ENCODE data around the gene PCGF2. TPM values are rescaled to one million over a fixed set of nuclear protein-coding genes. Genes with fewer than 3 reads are reported as not detected.

The PCGF2 gene
- 12.2 and 12.6 TPM in 2 replicates for total RNA-seq (2013; cell fraction: nucleolus; rRNA removed)
- total RNA-seq (2014; rRNA removed) (3.7 and 4.5 TPM in 2 replicates), total RNA-seq (2014; rRNA removed; fragmentation: Illumina TruSeq; extraction: Trizol) (2.7 and 3.1 TPM in 2 replicates), total RNA-seq (2021) (35.6 and 40.4 TPM in 2 replicates), polyA plus RNA-seq (2011; rRNA removed) (7.9 and 15.1 TPM in 2 replicates), polyA plus RNA-seq (2014; fragmentation: Illumina TruSeq; extraction: Trizol) (6.4 and 10.1 TPM in 2 replicates), polyA plus RNA-seq (2014; fragmentation: Nextera tagmentation; extraction: Ambion mirVana) (1 to 10 TPM; 3.1 to 9.8 TPM), polyA plus RNA-seq (2014; rRNA removed) (14.2 and 15.5 TPM in 2 replicates), polyA plus RNA-seq (2016; fragmentation: Nextera tagmentation; extraction: Ambion mirVana) (1 to 10 TPM; 3.0 to 4.1 TPM), polyA minus RNA-seq (2011; rRNA and poly(A)+ RNA removed) (9.5 and 13.7 TPM in 2 replicates), Bru-seq, nascent RNA (percentile 74 among the genes with signal in this experiment), BruChase-seq, experiment 1, labeled RNA remaining after a 6-hour chase (percentile 89 among the genes with signal in this experiment), BruChase-seq, experiment 2, labeled RNA remaining after a 2-hour chase (percentile 82 among the genes with signal in this experiment)
- 4.3 TPM for polyA plus RNA-seq (2011; ENCODE audit: low read depth)
- 19.1 and 22.0 TPM in 2 replicates for polyA plus RNA-seq (2011; cell fraction: cytosol; rRNA removed)
- 63.1 and 79.6 TPM in 2 replicates for polyA plus RNA-seq (2011; cell fraction: nucleus; rRNA removed)
- polyA plus RNA-seq (2012), result 12.7 TPM in 2 replicates
- 16.6 and 20.1 TPM in 2 replicates for polyA minus RNA-seq (2011; cell fraction: cytosol; rRNA and poly(A)+ RNA removed)
- polyA minus RNA-seq (2011; cell fraction: nucleus; rRNA and poly(A)+ RNA removed), result 6.2 and 14.6 TPM in 2 replicates
- long read RNA-seq, experiment 1, partial matches to known transcripts, result 1 of 5 reads
- long read RNA-seq, experiment 1, other reads (novel, unspliced or antisense), result 4 of 5 reads
- long read RNA-seq, experiment 2, partial matches to known transcripts, result 0 of 3 reads
- long read RNA-seq, experiment 2, other reads (novel, unspliced or antisense), result 3 of 3 reads

GRCh38 chr17:38748149-38748891 lies at the start of gene PCGF2:
PCGF2 (minus strand) TSS chr17:38748336; CDS start chr17:38740402, 7,934 bp downstream.
- peak within 1 kb of the TSS; percentile 96 for H3K4me2 ChIP-seq (ENCODE audit: control insufficient read depth, insufficient read depth)
- no peaks in the 10 kb centered on the region; a peak in 1 of 4 replicates for H3K27me3 ChIP-seq (replicated peaks in 1 of 2; ENCODE audit: control insufficient read depth in 2 of 2, insufficient read depth in 2 of 2, low read length in 1 of 2)
- POLR2A ChIA-PET, result no interaction called here
- H3K9me3 ChIP-seq (replicated peaks; ENCODE audit: control insufficient read depth, insufficient read depth, low read length), result no peaks in the 10 kb centered on the region
- CTCF ChIA-PET, result interaction anchor here (0.7 to 2.3 kb wide), 2 partner anchors 13 to 17 kb away, joined by 5 to 11 read pairs; partner anchors contain the start of gene CISD3
- 22% methylated on average over 30 of the region's 47 CpGs for WGBS (ENCODE audit: insufficient coverage, insufficient replicate concordance, low lambda C conversion rate, missing lambda C conversion rate)
- TF ChIP-seq GATAD2B (conservative IDR thresholded peaks at IDR 0.05; ENCODE audit: low read depth) (0 out of 2 replicates have a peak, but pooled peaks have one; percentile 17), NBN (IDR thresholded peaks at IDR 0.05) (peak; percentile 16; the same call in 1 of the 2 replicates), EED (IDR thresholded peaks at IDR 0.05; ENCODE audit: low read depth) (peak; percentile 32; the same call in 1 of the 2 replicates), IKZF1 (conservative IDR thresholded peaks at IDR 0.05) (peak; percentile 71), MTA3 (IDR thresholded peaks at IDR 0.05; ENCODE audit: borderline replicate concordance, low read length) (no peak), ATF3 (IDR thresholded peaks at IDR 0.05; ENCODE audit: borderline replicate concordance, extremely low read depth, low read depth, low read length) (peak; percentile 37; the same call in 1 of the 2 replicates), IKZF2 (IDR thresholded peaks at IDR 0.05) (peak; percentile 43 to 52; a peak in 3 of 4 replicates), RAD51 (IDR thresholded peaks at IDR 0.05) (peak; percentile 89), HDGF (IDR thresholded peaks at IDR 0.05) (no peak), YBX1 (IDR thresholded peaks at IDR 0.05) (no peak), NR2F1 (conservative IDR thresholded peaks at IDR 0.05) (no peak), BHLHE40 (IDR thresholded peaks at IDR 0.05; ENCODE audit: borderline replicate concordance in 1 of 2, low read depth in 2 of 2, low read length in 1 of 2) (peak in 1 of 2 experiments; percentile 61; a peak in 2 of 4 replicates), GABPA (IDR thresholded peaks at IDR 0.05; ENCODE audit: low read depth) (no peak)
- TF ChIP-seq, protein P1, sequence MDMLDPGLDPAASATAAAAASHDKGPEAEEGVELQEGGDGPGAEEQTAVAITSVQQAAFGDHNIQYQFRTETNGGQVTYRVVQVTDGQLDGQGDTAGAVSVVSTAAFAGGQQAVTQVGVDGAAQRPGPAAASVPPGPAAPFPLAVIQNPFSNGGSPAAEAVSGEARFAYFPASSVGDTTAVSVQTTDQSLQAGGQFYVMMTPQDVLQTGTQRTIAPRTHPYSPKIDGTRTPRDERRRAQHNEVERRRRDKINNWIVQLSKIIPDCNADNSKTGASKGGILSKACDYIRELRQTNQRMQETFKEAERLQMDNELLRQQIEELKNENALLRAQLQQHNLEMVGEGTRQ (IDR thresholded peaks at IDR 0.05; ENCODE audit: borderline replicate concordance, low read depth, low read length), result peak; percentile 62
- TF ChIP-seq, protein P2, sequence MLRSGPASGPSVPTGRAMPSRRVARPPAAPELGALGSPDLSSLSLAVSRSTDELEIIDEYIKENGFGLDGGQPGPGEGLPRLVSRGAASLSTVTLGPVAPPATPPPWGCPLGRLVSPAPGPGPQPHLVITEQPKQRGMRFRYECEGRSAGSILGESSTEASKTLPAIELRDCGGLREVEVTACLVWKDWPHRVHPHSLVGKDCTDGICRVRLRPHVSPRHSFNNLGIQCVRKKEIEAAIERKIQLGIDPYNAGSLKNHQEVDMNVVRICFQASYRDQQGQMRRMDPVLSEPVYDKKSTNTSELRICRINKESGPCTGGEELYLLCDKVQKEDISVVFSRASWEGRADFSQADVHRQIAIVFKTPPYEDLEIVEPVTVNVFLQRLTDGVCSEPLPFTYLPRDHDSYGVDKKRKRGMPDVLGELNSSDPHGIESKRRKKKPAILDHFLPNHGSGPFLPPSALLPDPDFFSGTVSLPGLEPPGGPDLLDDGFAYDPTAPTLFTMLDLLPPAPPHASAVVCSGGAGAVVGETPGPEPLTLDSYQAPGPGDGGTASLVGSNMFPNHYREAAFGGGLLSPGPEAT (IDR thresholded peaks at IDR 0.05; ENCODE audit: low read depth), result 0 out of 2 replicates have a peak, but pooled peaks have one; percentile 16
- TF ChIP-seq, protein P3, sequence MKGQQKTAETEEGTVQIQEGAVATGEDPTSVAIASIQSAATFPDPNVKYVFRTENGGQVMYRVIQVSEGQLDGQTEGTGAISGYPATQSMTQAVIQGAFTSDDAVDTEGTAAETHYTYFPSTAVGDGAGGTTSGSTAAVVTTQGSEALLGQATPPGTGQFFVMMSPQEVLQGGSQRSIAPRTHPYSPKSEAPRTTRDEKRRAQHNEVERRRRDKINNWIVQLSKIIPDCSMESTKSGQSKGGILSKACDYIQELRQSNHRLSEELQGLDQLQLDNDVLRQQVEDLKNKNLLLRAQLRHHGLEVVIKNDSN (IDR thresholded peaks at IDR 0.05; ENCODE audit: borderline replicate concordance, extremely low read length, insufficient read depth, low read depth, low read length), result peak; percentile 85
- H3K79me2 ChIP-seq (ENCODE audit: control insufficient read depth, insufficient read depth, low read length), result peaks cover 45% of the 10 kb centered on the region
- RAD21 ChIA-PET (ENCODE audit: unreplicated experiment), result no interaction called here
- intact Hi-C loops (cut with micrococcal nuclease; ENCODE audit: unreplicated experiment), result no loop called here
- peaks cover 35% of the 10 kb centered on the region for H3K4me1 ChIP-seq (ENCODE audit: control insufficient read depth, insufficient read depth, low read length)
- peak within 1 kb of the TSS; percentile 76 for H3K27ac ChIP-seq (ENCODE audit: control insufficient read depth, insufficient read depth)
- no peaks in the 10 kb centered on the region for H3K36me3 ChIP-seq (ENCODE audit: control insufficient read depth in 2 of 2, insufficient read depth in 2 of 2, low read length in 1 of 2)
- in situ Hi-C loops (cut with MboI), result no loop called here
- FAIRE-seq (no peak), DNase-seq (ENCODE audit: low read depth, low spot score) (no peak), ATAC-seq (no peak)
- H3K4me3 ChIP-seq, result peak within 1 kb of the TSS; percentile 95
- H2AFZ ChIP-seq (ENCODE audit: control insufficient read depth, low read depth, low read length), result peak within 1 kb of the TSS; percentile 55
- BruUV-seq (replicated peaks), result no TSS peak
- no peaks in the 10 kb centered on the region for H4K20me1 ChIP-seq (ENCODE audit: control insufficient read depth, insufficient read depth)
- peak within 1 kb of the TSS; percentile 77 for H3K9ac ChIP-seq (ENCODE audit: control insufficient read depth, insufficient read depth, low read length)
- SMC1A ChIA-PET (ENCODE audit: uncharacterized antibody, unreplicated experiment), result no interaction called here

All from GM12878 (cell line).